Measurements from ENCODE around the gene PRDM13.

DNA sequence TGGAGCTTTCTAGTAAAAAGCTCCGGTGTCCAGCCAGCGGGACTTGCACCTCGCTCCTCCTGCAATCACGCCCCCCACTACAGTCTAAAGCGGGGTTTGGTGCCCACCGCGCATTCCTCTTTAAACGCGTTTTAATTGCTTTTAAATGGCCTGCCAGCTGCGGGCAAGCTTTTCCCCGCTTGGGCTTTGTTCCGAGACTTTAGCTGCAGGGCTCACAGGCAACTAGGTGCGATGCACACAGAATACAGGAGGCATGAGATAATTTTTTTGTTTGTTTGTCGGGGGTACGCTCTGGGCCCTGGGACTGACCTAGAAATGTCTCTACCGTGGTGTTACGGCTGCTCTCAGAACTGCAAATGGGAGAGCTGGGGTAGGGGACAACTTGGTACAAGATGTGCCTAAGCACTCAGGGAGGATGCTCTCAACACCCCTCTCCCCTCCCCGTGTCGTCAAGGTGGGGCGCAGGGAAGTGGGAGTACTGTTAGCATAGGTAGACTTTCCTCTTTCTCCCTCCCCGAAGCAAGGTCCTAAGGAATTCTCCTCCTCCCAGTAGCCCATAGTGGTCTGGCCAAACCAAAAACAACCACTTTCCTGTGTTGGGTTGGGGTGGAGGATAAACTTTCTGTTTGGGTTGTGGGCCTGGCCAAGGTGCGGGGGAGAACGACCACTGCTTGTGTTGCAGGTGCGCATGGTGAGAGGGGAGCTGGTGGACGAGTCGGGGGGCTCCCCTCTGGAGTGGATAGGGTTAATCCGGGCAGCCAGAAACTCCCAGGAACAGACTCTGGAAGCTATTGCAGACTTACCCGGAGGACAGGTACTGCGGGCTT, 1.6 kb downstream of the PRDM13 start:
- TF ChIP-seq, protein P1, sequence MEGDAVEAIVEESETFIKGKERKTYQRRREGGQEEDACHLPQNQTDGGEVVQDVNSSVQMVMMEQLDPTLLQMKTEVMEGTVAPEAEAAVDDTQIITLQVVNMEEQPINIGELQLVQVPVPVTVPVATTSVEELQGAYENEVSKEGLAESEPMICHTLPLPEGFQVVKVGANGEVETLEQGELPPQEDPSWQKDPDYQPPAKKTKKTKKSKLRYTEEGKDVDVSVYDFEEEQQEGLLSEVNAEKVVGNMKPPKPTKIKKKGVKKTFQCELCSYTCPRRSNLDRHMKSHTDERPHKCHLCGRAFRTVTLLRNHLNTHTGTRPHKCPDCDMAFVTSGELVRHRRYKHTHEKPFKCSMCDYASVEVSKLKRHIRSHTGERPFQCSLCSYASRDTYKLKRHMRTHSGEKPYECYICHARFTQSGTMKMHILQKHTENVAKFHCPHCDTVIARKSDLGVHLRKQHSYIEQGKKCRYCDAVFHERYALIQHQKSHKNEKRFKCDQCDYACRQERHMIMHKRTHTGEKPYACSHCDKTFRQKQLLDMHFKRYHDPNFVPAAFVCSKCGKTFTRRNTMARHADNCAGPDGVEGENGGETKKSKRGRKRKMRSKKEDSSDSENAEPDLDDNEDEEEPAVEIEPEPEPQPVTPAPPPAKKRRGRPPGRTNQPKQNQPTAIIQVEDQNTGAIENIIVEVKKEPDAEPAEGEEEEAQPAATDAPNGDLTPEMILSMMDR (conservative IDR thresholded peaks at IDR 0.05; ENCODE audit: low read length): no peak
- no peak for TF ChIP-seq EZH2phosphoT487 (IDR thresholded peaks at IDR 0.05; ENCODE audit: borderline replicate concordance)
